Right atrium auricular region (tissue), 2 donors: Measurements from ENCODE around the gene RPL3. TPM values are rescaled to one million over a fixed set of nuclear protein-coding genes. Genes with fewer than 3 reads are reported as not detected.

Experiments used
- DNase-seq: peaks from one replicate; pipeline ENCODE4 v3.0.0-alpha.2; 2019; ENCODE audit warnings: low spot score
- H3K27ac ChIP-seq, 2 donors: fragments of 200-600 bp; sonication (generic); 1 replicate in 1 of 2; 2 replicates in 1 of 2; pipeline ENCODE4 v1.5.1; 2016 to 2019
- H3K27me3 ChIP-seq, 2 donors: fragments of 200-600 bp; sonication (generic); one replicate each; pipeline versions ENCODE4 v1.5.1 to v1.6.0; 2017 to 2019
- H3K36me3 ChIP-seq: fragments of 200-600 bp; sonication (generic); one replicate; pipeline ENCODE4 v1.5.1; 2016
- H3K4me1 ChIP-seq, 2 donors: fragments of 200-600 bp; sonication (generic); one replicate each; pipeline versions ENCODE4 v1.5.1 to v1.6.0; 2017 to 2019
- H3K4me3 ChIP-seq, 2 donors: fragments of 200-600 bp; sonication (generic); 1 replicate in 1 of 2; 2 replicates in 1 of 2; pipeline ENCODE4 v1.5.1; 2017 to 2019; ENCODE audit warnings: mild to moderate bottlenecking in 1 of 2, moderate library complexity in 1 of 2
- H3K9me3 ChIP-seq, 2 donors: fragments of 200-600 bp; sonication (generic); one replicate each; pipeline ENCODE4 v1.5.1; 2019
- CTCF ChIP-seq, 2 donors: fragments of 200-600 bp; sonication (generic); IDR thresholded peaks; one replicate each; pipeline ENCODE4 v1.5.1; 2019; ENCODE audit warnings: antibody characterized with exemption in 2 of 2
- total RNA-seq, 2 donors: library from RNA; depleted of rRNA; stranded (reverse); fragments of >200 nt; gene quantifications; one replicate each; pipeline ENCODE4 v1.1.0, GENCODE V29; 2016

Gene RPL3
- total RNA-seq, 2 donors from 2014 or later, result 440 to 1,190 TPM

- Histone ChIP-seq H3K9me3 (peaks cover 0 to 3% of the 10 kb centered on the region in 2 donors), H3K4me1 (peaks cover 0 to 14% of the 10 kb centered on the region in 2 donors), H3K36me3 (no peaks in the 10 kb centered on the region), H3K27me3 (no peaks in the 10 kb centered on the region), H3K4me3 (no peak overlapping the region), H3K27ac (no peak overlapping the region)
- DNase-seq, result no peak
- no peak for TF ChIP-seq CTCF (IDR thresholded peaks at IDR 0.05)
These were observed 49.1 kb downstream of the RPL3 start for GRCh38 chr22:39270280-39270679.

- H3K4me1 ChIP-seq, result peaks cover 0 to 14% of the 10 kb centered on the region in 2 donors
- H3K27ac ChIP-seq, result peak overlapping the region; percentile 17 to 23
- peaks cover 0 to 3% of the 10 kb centered on the region in 2 donors for H3K9me3 ChIP-seq
- no peak for TF ChIP-seq CTCF (IDR thresholded peaks at IDR 0.05)
- no peaks in the 10 kb centered on the region for H3K27me3 ChIP-seq
- H3K36me3 ChIP-seq, result no peaks in the 10 kb centered on the region
- DNase-seq, result no peak
- no peak overlapping the region for H3K4me3 ChIP-seq
These were observed 50.2 kb downstream of the RPL3 start for GRCh38 chr22:39269095-39269790.

GRCh38 chr22:39268645-39269044 lies 50.8 kb downstream of the RPL3 start:
- H3K4me1 ChIP-seq, result peaks cover 0 to 14% of the 10 kb centered on the region in 2 donors
- peaks cover 0 to 3% of the 10 kb centered on the region in 2 donors for H3K9me3 ChIP-seq
- H3K27ac ChIP-seq, result no peak overlapping the region
- no peaks in the 10 kb centered on the region for H3K36me3 ChIP-seq
- H3K4me3 ChIP-seq, result no peak overlapping the region
- no peak for TF ChIP-seq CTCF (IDR thresholded peaks at IDR 0.05)
- no peak for DNase-seq
- H3K27me3 ChIP-seq, result no peaks in the 10 kb centered on the region

- H3K27ac ChIP-seq, result no peak overlapping the region
- H3K4me1 ChIP-seq, result peaks cover 0 to 14% of the 10 kb centered on the region in 2 donors
- no peaks in the 10 kb centered on the region for H3K27me3 ChIP-seq
- no peaks in the 10 kb centered on the region for H3K36me3 ChIP-seq
- DNase-seq, result no peak
- H3K4me3 ChIP-seq, result no peak overlapping the region
- TF ChIP-seq CTCF (IDR thresholded peaks at IDR 0.05), result no peak
- peaks cover 0 to 3% of the 10 kb centered on the region in 2 donors for H3K9me3 ChIP-seq
These were observed 51.4 kb downstream of the RPL3 start for GRCh38 chr22:39267974-39268373.

GRCh38 chr22:39266398-39267030 lies 52.9 kb downstream of the RPL3 start:
- Histone ChIP-seq H3K4me3 (no peak overlapping the region), H3K9me3 (peaks cover 0 to 9% of the 10 kb centered on the region in 2 donors), H3K27me3 (no peaks in the 10 kb centered on the region), H3K27ac (peak overlapping the region in 1 of 2 donors; percentile 48), H3K4me1 (peaks cover 0 to 14% of the 10 kb centered on the region in 2 donors), H3K36me3 (no peaks in the 10 kb centered on the region)
- DNase-seq, result peak; percentile 69
- TF ChIP-seq CTCF (IDR thresholded peaks at IDR 0.05), result no peak
